Fibroblast of skin of right quadriceps (primary cell): ENCODE measurements around the gene CPT1B.
"Not testable (repeated sequence)": the region's sequence is repeated elsewhere in the genome, so short reads cannot be mapped to it uniquely, and the experiment has no call there.

Source experiments
- DNase-seq: peaks from one replicate; pipeline ENCODE4 v3.0.0-alpha.2; 2013

Gene CPT1B

DNA sequence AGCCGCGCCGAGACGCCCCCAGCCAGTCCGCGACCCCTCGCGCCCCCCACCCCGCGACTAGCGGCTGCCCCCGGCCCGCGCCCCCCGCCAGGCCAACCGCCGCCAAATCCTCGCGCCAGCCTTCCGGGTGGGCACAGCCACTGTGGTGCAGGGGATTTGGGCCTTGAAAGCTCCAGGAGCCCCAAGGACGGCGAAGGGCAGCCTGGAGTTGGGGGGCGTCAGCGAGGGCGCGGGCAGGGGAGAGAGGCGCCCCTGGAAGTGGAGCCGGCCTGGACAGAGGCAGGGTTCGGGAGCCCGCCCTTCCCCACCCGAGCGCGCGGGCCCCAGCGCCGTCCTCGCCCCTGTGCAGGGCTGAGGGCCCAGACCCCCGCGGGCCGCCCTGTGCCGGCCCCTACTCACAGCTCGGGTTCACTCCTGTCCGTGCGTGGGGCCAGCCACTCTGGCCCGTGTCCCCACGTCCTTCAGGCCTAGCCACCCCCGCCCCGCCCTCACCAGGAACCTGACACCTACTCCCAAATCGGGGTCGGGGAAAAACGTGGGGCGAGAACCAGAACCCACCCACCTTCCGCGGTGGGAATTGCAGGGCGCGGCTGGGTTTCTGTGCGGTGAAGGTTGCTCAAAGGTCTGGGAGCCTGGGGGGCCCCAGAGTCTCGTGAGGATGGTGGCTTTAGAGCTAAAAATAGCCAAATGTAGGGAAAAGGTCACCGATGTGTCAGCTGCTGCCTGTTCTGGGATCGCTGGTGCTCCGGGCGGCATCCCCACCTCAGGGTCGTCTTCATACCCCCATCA is at the start of gene CPT1B:
Gene CPT1B, minus strand, starts transcription at position 441 of the 789 bp plus-strand sequence. CDS start 512 bp downstream, outside the sequence.
- peak; percentile 21 for DNase-seq

GRCh38 chr22:50626850-50627641 is 48.8 kb upstream of the CPT1B start:
- no peak for DNase-seq

GRCh38 chr22:50626314-50626849 is 48.2 kb upstream of the CPT1B start:
- DNase-seq = no peak

GRCh38 chr22:50625568-50626313 is 47.5 kb upstream of the CPT1B start:
- DNase-seq = no peak

DNA sequence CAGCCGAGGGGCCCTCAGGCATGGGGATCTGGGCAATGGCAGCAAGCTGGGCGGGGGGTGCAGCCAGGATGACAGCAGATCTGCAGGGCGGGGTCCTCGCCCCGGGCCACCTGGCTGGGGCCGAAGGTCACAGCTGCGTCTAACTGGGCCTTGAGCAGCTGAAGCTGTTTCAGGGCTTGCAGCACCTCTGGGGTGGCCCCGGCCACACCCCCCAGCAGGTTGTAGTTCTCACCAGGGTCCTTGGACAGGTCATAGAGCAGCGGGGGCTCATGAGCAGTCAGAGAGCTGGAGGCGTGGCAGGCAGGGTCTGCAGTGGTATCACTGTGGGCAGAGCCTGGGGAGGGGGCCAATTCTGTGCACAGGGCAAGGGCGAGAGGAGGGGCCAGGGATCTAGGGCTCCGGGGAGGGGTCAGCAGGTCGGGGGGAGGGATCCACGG is 46.9 kb upstream of the CPT1B start:
- no peak for DNase-seq

DNA sequence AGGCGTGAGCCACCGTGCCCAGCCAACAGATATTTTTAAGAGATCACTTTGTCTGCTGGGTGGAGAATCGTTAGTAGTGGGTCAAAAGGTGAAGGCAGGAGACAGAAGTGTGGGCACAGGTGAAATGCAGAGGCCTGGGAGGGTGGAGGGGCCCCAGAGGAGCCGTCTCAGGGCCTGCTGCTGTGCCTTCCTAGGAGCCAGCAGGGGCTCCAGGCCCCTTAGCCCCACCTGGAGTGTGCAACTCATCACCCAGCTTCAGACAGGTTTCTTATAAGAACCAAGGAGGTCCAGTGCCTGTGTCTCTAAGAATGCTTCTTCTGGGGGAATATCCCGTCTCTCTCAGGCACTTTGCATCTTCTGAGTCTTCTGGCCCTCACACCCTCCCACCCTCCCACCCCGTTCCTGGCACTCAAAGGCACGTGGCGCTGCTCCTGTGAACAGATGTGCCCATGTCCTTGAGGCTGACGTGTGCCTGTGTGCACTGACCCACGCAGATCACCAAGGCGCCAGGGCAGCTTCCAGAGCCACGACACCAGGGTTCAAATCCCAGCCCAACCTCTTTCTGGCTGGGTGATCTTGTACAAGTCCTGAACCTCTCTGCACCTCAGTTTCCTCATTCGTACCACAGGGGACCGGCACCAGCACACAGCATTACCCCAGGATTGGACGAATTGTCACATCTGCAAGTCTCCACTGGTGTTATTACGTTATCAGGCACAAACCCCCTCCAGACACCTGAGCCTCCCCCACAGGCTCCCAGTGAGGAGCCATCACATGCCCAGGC is 46.3 kb upstream of the CPT1B start:
- no peak for DNase-seq

DNA sequence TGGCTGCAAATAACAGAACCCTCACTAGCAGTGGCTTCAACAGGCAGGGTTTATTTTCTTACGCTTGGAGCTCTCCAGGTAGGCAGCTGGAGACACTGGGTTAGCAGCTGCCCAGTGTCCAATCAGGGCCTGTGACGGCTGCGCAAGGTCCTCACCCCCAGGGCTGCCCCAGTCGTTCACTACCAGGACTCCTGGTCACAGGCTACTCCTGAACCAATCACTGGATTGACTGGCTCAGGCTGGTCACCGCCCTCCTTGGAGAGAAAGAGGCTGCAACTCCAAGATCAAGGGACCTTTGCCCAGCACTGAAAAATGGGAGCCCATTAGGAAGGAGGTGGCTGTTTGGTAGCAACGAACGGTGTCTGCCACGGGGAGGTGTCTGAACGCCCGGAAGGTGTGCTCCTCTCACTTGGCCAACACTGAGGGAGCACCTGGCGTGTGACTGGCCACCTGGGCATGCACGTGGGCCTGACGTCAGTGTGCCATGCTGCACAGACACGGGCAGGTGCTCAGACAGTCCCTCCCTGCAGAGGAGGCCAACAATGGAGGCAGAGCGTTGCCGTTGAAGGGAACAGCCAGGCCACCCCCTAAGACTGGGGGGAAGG is 44.6 kb upstream of the CPT1B start:
- no peak for DNase-seq

DNA sequence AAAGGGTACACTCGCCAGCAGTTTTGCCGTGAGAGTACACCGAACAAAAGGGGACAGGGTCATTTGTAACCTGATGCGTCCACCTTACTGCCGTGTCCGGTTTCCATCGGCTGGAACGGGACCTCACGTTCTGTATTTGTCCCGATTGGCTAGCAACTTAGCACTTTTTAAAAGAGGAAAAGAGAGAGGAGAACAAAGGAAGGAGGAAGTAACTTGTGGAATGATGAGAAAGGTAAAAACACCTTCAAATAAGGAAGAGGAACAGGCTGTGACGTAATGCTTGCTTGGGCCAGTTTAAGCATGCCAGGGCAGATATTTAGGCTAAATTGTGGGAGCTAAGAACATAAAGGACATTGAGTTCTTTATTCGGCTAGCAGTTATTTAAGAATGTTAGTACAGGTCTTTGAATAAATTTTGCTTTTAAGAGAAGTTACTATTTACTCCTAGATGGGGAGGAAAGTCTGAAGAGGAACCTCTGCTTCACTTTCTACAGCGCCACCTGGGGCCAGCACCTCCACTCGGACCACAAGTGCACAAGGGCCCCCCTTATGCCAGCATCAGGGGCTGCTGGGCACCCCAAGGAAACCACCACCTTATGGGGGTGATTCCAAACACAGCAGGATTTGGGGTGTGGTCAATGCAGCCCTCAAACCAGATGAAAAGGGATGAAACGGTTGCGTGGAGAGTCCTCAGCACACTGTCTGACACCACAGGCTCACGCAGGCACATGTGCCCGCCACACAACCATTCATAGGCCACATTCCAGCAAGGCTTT is 43.9 kb upstream of the CPT1B start:
- no peak for DNase-seq

- DNase-seq = no peak
Measured at GRCh38 chr22:50621356-50621880, 43.2 kb upstream of the CPT1B start.

DNA sequence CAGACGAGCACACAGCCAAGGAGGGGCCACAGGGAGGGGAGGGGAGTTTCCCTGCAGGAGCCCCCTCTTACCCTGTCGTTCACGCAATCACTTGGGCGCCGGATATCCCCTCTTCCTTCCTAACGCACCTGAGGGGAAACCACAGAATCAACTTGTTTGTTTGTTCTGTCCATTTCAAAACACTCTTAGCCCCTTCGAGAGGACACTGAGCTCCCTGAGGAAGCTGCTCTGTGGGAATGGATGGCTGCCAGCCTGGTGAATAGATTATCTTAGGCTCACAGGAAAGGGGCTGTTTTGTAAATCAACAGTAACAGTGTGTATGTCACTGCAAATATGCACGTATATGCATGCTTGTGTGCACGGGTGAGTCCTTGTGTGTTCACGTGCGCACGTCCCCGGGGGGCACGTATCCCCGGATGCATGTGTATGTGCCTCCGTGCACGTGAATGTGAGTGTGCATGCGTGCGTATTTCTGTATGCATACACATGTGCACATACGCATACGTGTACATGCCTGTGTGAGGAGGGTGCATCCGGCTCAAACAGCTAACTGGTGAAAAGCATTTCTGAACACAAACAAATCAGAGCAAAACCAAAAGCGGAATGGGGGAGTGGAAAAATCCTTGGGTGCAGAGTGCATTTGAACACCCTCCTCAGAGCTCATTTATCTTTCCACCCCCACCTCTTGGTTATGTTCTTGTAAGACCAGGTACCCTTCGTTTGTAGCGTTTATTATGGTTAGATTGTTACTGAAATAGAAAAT is 42.5 kb upstream of the CPT1B start:
- no peak for DNase-seq

- not testable (repeated sequence) for DNase-seq
Measured at GRCh38 chr22:50614296-50614695, 36.1 kb upstream of the CPT1B start.

GRCh38 chr22:50613291-50613981 is 35.2 kb upstream of the CPT1B start:
- DNase-seq = no peak

- DNase-seq = no peak
Measured at GRCh38 chr22:50612528-50613221, 34.4 kb upstream of the CPT1B start.

DNA sequence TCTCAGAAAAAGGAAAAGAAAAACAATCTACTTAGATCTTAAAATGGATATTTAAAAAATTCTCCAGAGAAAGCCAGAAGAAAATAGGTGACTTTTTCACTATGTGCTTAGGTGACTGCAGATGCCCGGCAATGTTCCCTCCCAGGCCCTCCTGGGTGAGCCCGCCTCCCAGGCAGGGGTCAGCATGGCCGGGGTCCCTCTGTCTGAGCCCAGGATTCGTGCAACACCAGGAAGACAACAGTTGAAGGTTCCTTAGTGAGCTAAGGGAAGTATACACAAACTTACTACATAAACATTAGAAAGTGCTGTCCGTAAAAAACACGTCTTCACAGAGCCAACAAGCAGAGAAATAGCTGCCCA is 33.9 kb upstream of the CPT1B start:
- no peak for DNase-seq

- no peak for DNase-seq
Measured at GRCh38 chr22:50611341-50612060, 33.3 kb upstream of the CPT1B start.

- no peak for DNase-seq
Measured at GRCh38 chr22:50610581-50610980, 32.4 kb upstream of the CPT1B start.

- no peak for DNase-seq
Measured at GRCh38 chr22:50610041-50610451, 31.8 kb upstream of the CPT1B start.

DNA sequence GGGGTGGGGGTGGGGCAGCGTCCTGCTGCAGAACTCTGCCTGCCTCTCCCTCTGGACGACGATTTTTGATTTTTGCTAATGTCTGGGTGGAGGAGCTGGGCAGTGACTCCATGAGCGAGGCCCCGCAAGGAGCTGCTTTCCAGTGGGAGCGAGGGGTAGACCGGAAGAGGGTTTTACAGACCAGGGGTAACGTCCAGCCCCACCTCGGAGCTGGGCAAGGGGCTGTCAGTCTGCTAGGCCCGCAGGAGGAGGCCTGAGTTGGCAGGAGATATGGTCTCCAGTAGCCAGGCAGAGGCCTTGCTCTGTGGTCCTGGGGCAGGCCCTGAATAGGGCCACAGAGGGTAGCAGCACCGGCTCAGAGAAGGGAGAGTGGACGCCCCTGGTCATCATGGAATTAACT is 31.4 kb upstream of the CPT1B start:
- no peak for DNase-seq
